Measurements from ENCODE around the gene NAA25.

- no peak for TF ChIP-seq CTCF (IDR thresholded peaks at IDR 0.05)
- no peak for TF ChIP-seq POLR2A (IDR thresholded peaks at IDR 0.05)
- no peak for TF ChIP-seq EP300 (IDR thresholded peaks at IDR 0.05)
Observed at GRCh38 chr12:112107306-112108201, 1.0 kb downstream of the NAA25 start.

Measured in ovary (tissue), 3 donors.